ENCODE results near the gene HNRNPC. TPM values are rescaled to one million over a fixed set of nuclear protein-coding genes. Genes with fewer than 3 reads are reported as not detected.

HNRNPC gene
- total and polyA plus RNA-seq, 12 donors: 227 to 358 (median 269) TPM

- no peak for ATAC-seq
- no peak for TF ChIP-seq CTCF (IDR thresholded peaks at IDR 0.05)
- H3K36me3 ChIP-seq: peaks cover 0 to 100% (median 55%) of the 10 kb centered on the region in 9 donors
- H3K27ac ChIP-seq: no peak overlapping the region
- 80 to 81% methylated on average over 1 of the region's 1 CpG for WGBS, 2 donors
- no peaks in the 10 kb centered on the region for H3K27me3 ChIP-seq
- intact Hi-C loops (cut with DNase I): no loop called here
- H3K9me3 ChIP-seq: no peaks in the 10 kb centered on the region
- H3K4me3 ChIP-seq: no peak overlapping the region
- H3K4me1 ChIP-seq: peaks cover 0 to 22% (median 6%) of the 10 kb centered on the region in 9 donors
- no peak for DNase-seq
These were observed 60.1 kb downstream of the HNRNPC start for GRCh38 chr14:21209185-21209584.

- H3K4me1 ChIP-seq: peaks cover 0 to 15% (median 2%) of the 10 kb centered on the region in 9 donors
- TF ChIP-seq CTCF (IDR thresholded peaks at IDR 0.05): no peak
- intact Hi-C loops (cut with DNase I): no loop called here
- DNase-seq: no peak
- no peak for ATAC-seq
- 97 to 98% methylated on average over 4 of the region's 4 CpGs for WGBS, 2 donors
- no peak overlapping the region for H3K27ac ChIP-seq
- no peak overlapping the region for H3K4me3 ChIP-seq
- H3K9me3 ChIP-seq: no peaks in the 10 kb centered on the region
- H3K36me3 ChIP-seq: peaks cover 0 to 97% (median 52%) of the 10 kb centered on the region in 9 donors
- H3K27me3 ChIP-seq: no peaks in the 10 kb centered on the region
These were observed 60.7 kb downstream of the HNRNPC start for GRCh38 chr14:21208554-21208953.

- Histone ChIP-seq H3K36me3 (peaks cover 0 to 97% (median 37%) of the 10 kb centered on the region in 9 donors), H3K9me3 (no peaks in the 10 kb centered on the region), H3K27ac (no peak overlapping the region), H3K4me3 (no peak overlapping the region), H3K4me1 (peaks cover 0 to 7% (median 0%) of the 10 kb centered on the region in 9 donors), H3K27me3 (no peaks in the 10 kb centered on the region)
- ATAC-seq: no peak
- TF ChIP-seq CTCF (IDR thresholded peaks at IDR 0.05): no peak
- DNase-seq: no peak
- WGBS, 2 donors: 93% methylated on average over 4 of the region's 4 CpGs
- intact Hi-C loops (cut with DNase I): no loop called here
These were observed 62.2 kb downstream of the HNRNPC start for GRCh38 chr14:21206753-21207684.

GRCh38 chr14:21205678-21206581, 63.3 kb downstream of the HNRNPC start:
- WGBS, 2 donors: 68 to 82% methylated on average over 12 of the region's 12 CpGs
- Histone ChIP-seq H3K4me1 (peaks cover 0 to 4% (median 0%) of the 10 kb centered on the region in 9 donors), H3K9me3 (no peaks in the 10 kb centered on the region), H3K4me3 (no peak overlapping the region), H3K36me3 (peaks cover 0 to 87% (median 30%) of the 10 kb centered on the region in 9 donors), H3K27me3 (no peaks in the 10 kb centered on the region), H3K27ac (no peak overlapping the region)
- intact Hi-C loops (cut with DNase I): no loop called here
- peak in 4 of 8 donors; percentile 9 to 33 (median 20) for ATAC-seq
- DNase-seq: no peak
- no peak for TF ChIP-seq CTCF (IDR thresholded peaks at IDR 0.05)
